ENCODE measurements around the gene AKT3.
A peak's percentile ranks its signal among the peaks of the same experiment; 100 is the strongest.

Gene AKT3

DNA sequence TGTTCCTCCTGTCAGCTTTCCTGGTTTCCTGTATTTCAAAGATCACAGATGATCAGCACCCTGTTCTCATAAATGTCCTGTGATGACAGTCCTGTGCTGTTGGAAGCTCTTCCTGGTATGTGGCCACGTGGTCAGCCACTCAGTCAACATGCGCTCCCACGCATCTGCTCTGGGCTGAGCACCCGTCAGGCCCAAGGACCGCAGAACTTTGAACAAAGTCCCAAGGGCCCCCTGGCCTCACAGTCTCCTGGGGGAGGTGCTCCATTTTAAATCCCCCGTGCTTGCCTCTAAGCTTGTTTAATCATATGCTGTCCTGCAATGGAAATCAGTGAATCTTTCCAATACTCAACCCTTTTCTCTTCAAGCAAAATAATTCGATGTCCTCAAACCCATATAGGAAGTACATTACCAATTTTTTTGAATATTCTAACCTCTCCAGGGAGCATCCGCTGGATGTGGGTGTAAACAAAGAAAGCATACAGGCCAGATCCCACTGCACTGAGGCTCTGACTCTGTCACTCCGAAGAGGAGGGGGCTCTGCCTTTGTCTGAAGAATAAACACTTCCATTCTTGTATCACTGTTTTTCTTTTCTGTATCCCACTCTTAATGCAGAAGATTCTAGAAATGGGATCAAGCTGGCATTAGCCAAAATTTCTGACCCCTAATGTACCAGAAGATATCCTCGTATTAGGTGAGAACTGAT, 343.9 kb downstream of the AKT3 start:
- peak; percentile 41 for DNase-seq (ENCODE audit: low read depth)
- TF ChIP-seq, protein P1, sequence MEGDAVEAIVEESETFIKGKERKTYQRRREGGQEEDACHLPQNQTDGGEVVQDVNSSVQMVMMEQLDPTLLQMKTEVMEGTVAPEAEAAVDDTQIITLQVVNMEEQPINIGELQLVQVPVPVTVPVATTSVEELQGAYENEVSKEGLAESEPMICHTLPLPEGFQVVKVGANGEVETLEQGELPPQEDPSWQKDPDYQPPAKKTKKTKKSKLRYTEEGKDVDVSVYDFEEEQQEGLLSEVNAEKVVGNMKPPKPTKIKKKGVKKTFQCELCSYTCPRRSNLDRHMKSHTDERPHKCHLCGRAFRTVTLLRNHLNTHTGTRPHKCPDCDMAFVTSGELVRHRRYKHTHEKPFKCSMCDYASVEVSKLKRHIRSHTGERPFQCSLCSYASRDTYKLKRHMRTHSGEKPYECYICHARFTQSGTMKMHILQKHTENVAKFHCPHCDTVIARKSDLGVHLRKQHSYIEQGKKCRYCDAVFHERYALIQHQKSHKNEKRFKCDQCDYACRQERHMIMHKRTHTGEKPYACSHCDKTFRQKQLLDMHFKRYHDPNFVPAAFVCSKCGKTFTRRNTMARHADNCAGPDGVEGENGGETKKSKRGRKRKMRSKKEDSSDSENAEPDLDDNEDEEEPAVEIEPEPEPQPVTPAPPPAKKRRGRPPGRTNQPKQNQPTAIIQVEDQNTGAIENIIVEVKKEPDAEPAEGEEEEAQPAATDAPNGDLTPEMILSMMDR (conservative IDR thresholded peaks at IDR 0.05; ENCODE audit: control insufficient read depth, insufficient read depth, low read depth, low read length): no peak
- H3K4me3 ChIP-seq (ENCODE audit: control insufficient read depth, low read depth, low read length): no peak overlapping the region

DNA sequence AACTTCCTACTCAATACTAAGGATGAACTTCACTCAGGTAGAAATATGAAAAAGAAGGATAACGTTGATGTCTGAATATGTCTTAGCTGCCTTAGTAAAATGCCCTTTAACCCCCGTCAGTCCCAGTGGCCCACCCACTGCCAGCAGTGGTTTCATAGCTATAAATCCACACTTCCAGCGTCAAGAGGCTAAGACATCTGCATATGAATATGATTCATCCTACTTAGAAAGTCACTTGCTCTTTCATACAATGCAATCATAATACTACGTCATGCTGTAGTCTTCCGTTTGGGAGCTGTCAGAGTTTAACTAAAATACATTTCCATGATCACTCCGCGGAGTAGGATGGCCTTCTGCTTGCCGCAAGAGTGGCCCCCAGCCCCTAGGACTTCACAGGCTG, 346.9 kb downstream of the AKT3 start:
- no peak for DNase-seq (ENCODE audit: low read depth)
- H3K4me3 ChIP-seq (ENCODE audit: control insufficient read depth, low read depth, low read length): no peak overlapping the region
- TF ChIP-seq, protein P1 (conservative IDR thresholded peaks at IDR 0.05; ENCODE audit: control insufficient read depth, insufficient read depth, low read depth, low read length): no peak

DNA sequence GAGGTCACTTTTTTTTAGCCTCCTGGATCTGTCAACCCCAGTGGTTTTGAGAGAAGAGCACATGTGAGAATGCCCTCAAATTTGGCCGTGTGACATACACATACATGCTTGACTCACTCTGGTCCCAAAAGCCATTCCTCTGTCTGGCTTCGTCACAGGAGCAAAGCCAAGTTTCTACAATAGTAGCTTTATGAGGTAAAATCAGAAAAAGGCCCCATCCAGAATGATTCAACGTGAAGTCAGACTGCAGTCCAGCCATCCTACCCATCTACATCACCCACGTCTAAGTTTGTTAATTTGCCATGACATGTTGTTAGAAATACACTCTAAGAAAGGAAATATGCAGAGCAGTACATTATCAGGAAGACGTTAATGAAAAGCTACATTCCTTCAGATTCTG, 349.0 kb downstream of the AKT3 start:
- TF ChIP-seq, protein P1 (conservative IDR thresholded peaks at IDR 0.05; ENCODE audit: control insufficient read depth, insufficient read depth, low read depth, low read length): no peak
- DNase-seq (ENCODE audit: low read depth): peak; percentile 92
- H3K4me3 ChIP-seq (ENCODE audit: control insufficient read depth, low read depth, low read length): no peak overlapping the region

DNA sequence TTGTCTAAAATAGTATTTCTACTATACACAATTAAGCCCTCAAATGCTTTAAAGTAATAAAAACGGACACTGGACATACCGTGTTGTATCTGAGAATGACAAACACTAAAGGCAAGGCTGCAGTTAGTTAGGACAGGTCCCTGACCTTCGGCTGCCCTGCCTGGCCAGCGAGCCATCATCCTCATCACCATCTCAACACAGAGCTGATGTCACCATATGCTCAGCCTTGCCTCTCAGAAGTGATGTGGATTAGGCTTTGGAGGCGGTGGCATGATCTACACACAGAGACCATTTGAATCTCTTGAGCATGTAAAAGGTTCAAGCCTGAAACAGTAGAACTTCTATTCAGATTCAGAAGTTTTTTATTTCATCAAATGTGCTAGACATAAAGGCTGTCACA, 349.5 kb downstream of the AKT3 start:
- DNase-seq (ENCODE audit: low read depth): no peak
- no peak overlapping the region for H3K4me3 ChIP-seq (ENCODE audit: control insufficient read depth, low read depth, low read length)
- TF ChIP-seq, protein P1 (conservative IDR thresholded peaks at IDR 0.05; ENCODE audit: control insufficient read depth, insufficient read depth, low read depth, low read length): no peak

DNA sequence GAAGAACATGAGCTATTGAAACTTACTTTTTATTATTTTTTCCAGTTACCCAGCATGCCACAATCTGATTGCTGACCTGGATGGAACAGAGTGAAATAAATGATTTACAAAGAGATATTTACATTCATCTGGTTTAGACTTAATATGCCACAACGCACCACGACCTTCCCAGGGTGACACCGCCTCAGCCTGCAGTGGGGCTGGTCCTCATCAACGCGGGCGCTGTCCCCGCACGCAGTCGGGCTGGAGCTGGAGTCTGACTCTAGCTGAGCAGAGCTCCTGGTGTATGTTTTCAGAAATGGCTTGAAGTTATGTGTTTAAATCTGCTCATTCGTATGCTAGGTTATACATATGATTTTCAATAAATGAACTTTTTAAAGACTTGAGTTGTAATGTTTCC, 350.3 kb downstream of the AKT3 start:
- H3K4me3 ChIP-seq (ENCODE audit: control insufficient read depth, low read depth, low read length): no peak overlapping the region
- TF ChIP-seq, protein P1 (conservative IDR thresholded peaks at IDR 0.05; ENCODE audit: control insufficient read depth, insufficient read depth, low read depth, low read length): no peak
- DNase-seq (ENCODE audit: low read depth): no peak

DNA sequence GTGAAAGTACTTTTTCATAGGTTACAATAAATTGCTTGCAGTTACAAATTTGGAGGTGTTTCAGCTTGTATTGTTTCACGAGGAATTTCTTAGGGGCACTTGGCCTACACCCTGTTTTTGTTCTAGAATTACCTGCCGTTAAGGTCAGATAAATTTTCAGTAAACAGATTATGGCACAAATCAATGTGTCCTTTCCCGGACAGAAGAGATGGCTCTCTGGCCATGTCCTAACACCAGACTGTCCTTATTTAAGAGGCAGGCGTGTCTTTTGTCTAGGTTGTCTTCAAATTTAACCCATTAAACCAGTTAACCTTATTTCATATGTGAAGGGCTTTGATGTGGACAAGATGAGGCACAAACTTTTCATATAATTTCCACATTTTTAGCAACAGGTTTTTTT, 350.8 kb downstream of the AKT3 start:
- no peak overlapping the region for H3K4me3 ChIP-seq (ENCODE audit: control insufficient read depth, low read depth, low read length)
- TF ChIP-seq, protein P1 (conservative IDR thresholded peaks at IDR 0.05; ENCODE audit: control insufficient read depth, insufficient read depth, low read depth, low read length): no peak
- no peak for DNase-seq (ENCODE audit: low read depth)

All from fibroblast of mammary gland (primary cell).